Measurements from ENCODE around the gene FRMD4A. TPM values are rescaled to one million over a fixed set of nuclear protein-coding genes. Genes with fewer than 3 reads are reported as not detected.

Gene FRMD4A
- total and polyA plus RNA-seq, 2 experiments from 2014 or later: 3.7 to 12.6 TPM

DNA sequence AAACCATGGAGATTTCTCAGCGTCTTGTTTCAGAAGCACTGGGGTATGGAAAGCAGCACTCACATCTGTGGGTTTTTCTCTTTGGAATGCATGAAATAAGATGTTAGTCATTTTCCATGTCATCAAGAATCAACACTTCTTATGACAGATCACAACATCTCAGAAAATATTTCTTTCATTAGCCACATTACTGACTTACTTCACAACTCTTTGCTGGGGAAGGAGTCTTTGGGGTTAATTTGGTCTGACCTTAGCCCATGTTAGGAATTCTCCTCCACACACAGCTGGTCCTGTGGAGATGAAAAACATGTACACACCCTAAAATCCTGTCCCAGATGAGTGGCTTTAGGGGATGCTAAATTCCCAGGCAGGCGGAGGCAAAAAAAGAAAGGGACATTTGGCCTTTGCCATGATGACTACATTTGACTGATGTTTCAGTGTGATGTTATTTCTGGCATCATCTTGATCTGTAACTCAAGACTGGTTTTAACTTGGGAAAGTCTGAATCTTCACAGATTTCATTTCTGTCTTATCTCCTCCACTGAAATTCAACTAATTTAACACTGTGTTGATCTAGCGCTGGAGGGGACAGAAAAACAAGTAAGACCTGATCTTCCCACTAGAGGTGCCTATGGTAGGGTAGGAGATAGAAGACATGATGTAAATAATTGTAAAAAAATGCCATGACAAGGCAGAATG is 380.7 kb downstream of the FRMD4A start:
- Histone ChIP-seq H3K36me3 (no peaks in the 10 kb centered on the region), H3K9me3 (ENCODE audit: low read depth) (no peaks in the 10 kb centered on the region), H3K27ac (no peak overlapping the region), H3K4me3 (no peak overlapping the region), H3K27me3 (no peaks in the 10 kb centered on the region), H3K4me1 (ENCODE audit: low read depth) (no peaks in the 10 kb centered on the region)
- peak in 1 of 2 donors; percentile 70 for DNase-seq (ENCODE audit: low read depth in 1 of 2, low spot score in 1 of 2)
- TF ChIP-seq, protein P1, sequence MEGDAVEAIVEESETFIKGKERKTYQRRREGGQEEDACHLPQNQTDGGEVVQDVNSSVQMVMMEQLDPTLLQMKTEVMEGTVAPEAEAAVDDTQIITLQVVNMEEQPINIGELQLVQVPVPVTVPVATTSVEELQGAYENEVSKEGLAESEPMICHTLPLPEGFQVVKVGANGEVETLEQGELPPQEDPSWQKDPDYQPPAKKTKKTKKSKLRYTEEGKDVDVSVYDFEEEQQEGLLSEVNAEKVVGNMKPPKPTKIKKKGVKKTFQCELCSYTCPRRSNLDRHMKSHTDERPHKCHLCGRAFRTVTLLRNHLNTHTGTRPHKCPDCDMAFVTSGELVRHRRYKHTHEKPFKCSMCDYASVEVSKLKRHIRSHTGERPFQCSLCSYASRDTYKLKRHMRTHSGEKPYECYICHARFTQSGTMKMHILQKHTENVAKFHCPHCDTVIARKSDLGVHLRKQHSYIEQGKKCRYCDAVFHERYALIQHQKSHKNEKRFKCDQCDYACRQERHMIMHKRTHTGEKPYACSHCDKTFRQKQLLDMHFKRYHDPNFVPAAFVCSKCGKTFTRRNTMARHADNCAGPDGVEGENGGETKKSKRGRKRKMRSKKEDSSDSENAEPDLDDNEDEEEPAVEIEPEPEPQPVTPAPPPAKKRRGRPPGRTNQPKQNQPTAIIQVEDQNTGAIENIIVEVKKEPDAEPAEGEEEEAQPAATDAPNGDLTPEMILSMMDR (IDR thresholded peaks at IDR 0.05; ENCODE audit: low read depth, low read length): no peak

DNA sequence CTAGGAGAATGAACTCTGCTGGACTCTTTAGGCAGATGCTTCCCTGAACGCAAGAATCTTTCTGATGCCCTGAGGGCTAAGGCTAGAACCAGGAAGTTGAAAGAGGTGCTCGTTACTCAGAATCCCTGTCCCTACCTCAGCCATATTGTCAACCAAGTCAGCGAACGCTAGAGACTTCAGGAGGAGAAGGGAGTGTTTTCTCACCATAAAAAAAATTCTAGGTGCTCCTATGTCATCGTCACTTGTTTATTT is 384.6 kb downstream of the FRMD4A start:
- no peak overlapping the region for H3K4me3 ChIP-seq
- TF ChIP-seq, protein P1 (IDR thresholded peaks at IDR 0.05; ENCODE audit: low read depth, low read length): no peak
- no peaks in the 10 kb centered on the region for H3K9me3 ChIP-seq (ENCODE audit: low read depth)
- peaks cover 3% of the 10 kb centered on the region for H3K4me1 ChIP-seq (ENCODE audit: low read depth)
- H3K27me3 ChIP-seq: no peaks in the 10 kb centered on the region
- no peaks in the 10 kb centered on the region for H3K36me3 ChIP-seq
- peak overlapping the region; percentile 34 for H3K27ac ChIP-seq
- no peak for DNase-seq (ENCODE audit: low read depth in 1 of 2, low spot score in 1 of 2)

DNA sequence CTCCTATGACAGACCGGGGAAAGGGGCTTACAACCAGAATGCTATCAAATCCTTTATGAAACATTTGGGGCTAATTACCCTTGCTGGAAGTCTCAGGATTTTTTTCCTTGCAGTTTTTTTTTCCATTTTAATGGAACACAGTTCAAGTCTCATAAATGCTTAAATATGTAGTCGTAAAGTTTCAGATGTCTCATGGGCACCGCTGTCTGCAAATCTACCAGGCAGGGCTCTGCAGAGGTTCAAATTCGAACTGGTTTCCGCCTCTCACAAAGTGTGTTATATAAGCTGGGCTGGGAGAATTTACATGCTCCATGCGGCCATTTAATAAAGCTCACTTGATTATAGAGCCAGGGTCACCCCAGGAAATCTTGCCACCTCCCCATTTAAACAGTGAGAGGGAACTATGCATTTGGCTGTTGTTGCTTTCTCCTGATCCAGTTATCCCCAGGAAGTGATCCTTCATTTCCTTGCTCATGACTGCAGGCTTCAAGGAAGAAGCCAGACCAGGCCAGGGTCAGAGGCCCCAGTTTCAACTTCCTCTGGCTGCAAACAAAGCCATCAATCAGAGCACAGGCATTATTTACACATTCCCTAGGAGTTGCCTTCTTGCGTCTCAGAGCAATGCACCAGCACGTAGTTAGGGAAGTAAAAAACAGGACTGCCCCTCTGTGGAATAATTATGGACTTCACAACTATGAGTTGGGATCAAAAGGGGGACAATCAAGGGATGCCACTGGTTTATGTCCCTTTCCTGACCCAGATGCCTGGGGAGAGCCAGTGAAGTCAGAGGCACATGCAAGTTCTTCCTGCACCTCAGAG is 385.1 kb downstream of the FRMD4A start:
- Histone ChIP-seq H3K36me3 (no peaks in the 10 kb centered on the region), H3K9me3 (ENCODE audit: low read depth) (no peaks in the 10 kb centered on the region), H3K27me3 (no peaks in the 10 kb centered on the region), H3K4me1 (ENCODE audit: low read depth) (peaks cover 3% of the 10 kb centered on the region), H3K4me3 (no peak overlapping the region), H3K27ac (peak overlapping the region; percentile 34)
- peak in 1 of 2 donors; percentile 29 for DNase-seq (ENCODE audit: low read depth in 1 of 2, low spot score in 1 of 2)
- TF ChIP-seq, protein P1 (IDR thresholded peaks at IDR 0.05; ENCODE audit: low read depth, low read length): no peak

DNA sequence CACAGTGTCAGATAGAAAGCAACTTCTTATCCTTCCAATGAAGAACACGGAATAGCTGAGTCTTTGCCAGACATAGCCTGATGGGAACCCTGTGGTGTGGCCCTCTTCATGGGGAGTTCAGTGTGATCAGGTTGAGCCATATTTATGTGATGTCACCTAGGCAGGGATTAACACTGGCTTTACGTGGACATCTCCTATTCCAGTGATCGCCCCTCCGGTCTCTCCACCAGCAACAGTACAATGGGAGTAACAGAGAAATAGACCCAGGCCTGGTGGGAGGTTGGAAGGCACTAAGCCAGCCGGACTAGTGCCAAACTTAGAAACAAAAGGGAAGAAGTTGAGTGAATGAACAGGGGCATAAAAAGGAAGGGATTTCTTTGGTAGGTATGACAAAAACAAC is 385.9 kb downstream of the FRMD4A start:
- Histone ChIP-seq H3K27me3 (no peaks in the 10 kb centered on the region), H3K4me1 (ENCODE audit: low read depth) (peaks cover 3% of the 10 kb centered on the region), H3K27ac (no peak overlapping the region)

DNA sequence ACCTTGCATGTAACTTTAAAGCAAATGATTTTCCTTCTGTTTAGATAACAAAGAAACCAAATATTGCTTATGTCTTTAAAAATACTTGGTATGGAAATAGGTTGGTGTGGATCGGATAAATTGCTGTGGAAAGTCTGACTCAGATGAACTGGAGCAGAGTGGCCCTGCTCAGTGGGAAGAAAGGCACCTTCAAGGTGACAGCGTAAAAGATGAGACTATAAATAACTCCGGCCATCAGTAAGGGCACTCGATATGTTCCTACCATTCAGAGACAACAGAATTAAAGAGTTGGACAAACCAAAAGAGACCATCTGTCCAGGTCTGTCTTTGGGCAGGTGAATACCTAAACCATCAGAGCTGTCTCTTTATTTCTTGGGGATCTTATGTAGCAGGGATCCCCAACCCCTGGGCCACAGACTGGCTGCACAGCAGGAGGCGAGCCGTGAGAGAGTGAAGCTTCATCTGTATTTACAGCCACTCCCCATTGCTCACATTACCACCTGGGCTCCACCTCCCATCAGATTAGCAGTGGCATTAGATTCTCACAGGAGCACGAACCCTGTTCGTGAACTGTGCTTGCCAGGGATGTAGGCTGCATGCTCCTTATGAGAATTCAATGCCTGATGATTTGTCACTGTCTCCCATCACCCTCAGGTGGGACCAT is 386.9 kb downstream of the FRMD4A start:
- Histone ChIP-seq H3K4me1 (ENCODE audit: low read depth) (peaks cover 3% of the 10 kb centered on the region), H3K4me3 (no peak overlapping the region), H3K27ac (peak overlapping the region; percentile 40), H3K27me3 (no peaks in the 10 kb centered on the region), H3K36me3 (no peaks in the 10 kb centered on the region), H3K9me3 (ENCODE audit: low read depth) (no peaks in the 10 kb centered on the region)
- TF ChIP-seq, protein P1 (IDR thresholded peaks at IDR 0.05; ENCODE audit: low read depth, low read length): no peak
- DNase-seq (ENCODE audit: low read depth in 1 of 2, low spot score in 1 of 2): peak in 1 of 2 donors; percentile 13

More for the DNA sequence above, 385.9 kb downstream of the FRMD4A start:
- no peak for DNase-seq (ENCODE audit: low read depth in 1 of 2, low spot score in 1 of 2)
- H3K4me3 ChIP-seq: no peak overlapping the region
- H3K9me3 ChIP-seq (ENCODE audit: low read depth): no peaks in the 10 kb centered on the region
- TF ChIP-seq, protein P1 (IDR thresholded peaks at IDR 0.05; ENCODE audit: low read depth, low read length): no peak
- H3K36me3 ChIP-seq: no peaks in the 10 kb centered on the region
